Mesendoderm (in vitro differentiated cells): ENCODE measurements around the gene MROH2B. TPM values are rescaled to one million over a fixed set of nuclear protein-coding genes. Genes with fewer than 3 reads are reported as not detected.

Experiments
- DNase-seq: peaks from one replicate; pipeline ENCODE4 v3.0.0; 2013
- H2AK5ac ChIP-seq: 2 replicates; pipeline ENCODE4 v1.6.1; 2013; ENCODE audit warnings: low read length, inconsistent platforms
- H2BK120ac ChIP-seq: 2 replicates; pipeline ENCODE4 v1.6.1; 2013; ENCODE audit warnings: low read depth, mild to moderate bottlenecking, low read length, moderate library complexity, mixed read lengths
- H2BK15ac ChIP-seq: replicated peaks from 2 replicates; pipeline ENCODE4 v1.6.1; 2013; ENCODE audit warnings: low read depth, mild to moderate bottlenecking, moderate library complexity
- H2BK5ac ChIP-seq: 2 replicates; pipeline ENCODE4 v1.6.1; 2013; ENCODE audit warnings: low read length, inconsistent platforms
- H3K18ac ChIP-seq: 2 replicates; pipeline ENCODE4 v1.6.1; 2013; ENCODE audit warnings: mild to moderate bottlenecking, low read length, mixed read lengths
- H3K23ac ChIP-seq: one replicate; pipeline ENCODE4 v1.6.1; 2013; ENCODE audit warnings: low read length
- H3K27ac ChIP-seq: 2 replicates; pipeline ENCODE4 v1.5.1; 2013; ENCODE audit warnings: low read depth, mild to moderate bottlenecking, inconsistent platforms, low read length, moderate library complexity
- H3K27me3 ChIP-seq: 2 replicates; pipeline ENCODE4 v1.6.1; 2013; ENCODE audit warnings: low read length, control low read depth, mild to moderate bottlenecking, inconsistent platforms; ENCODE audit not compliant: insufficient read depth, poor library complexity
- H3K36me3 ChIP-seq: 2 replicates; pipeline ENCODE4 v1.6.1; 2013; ENCODE audit warnings: low read length, inconsistent platforms; ENCODE audit not compliant: control insufficient read depth, insufficient read depth
- H3K4ac ChIP-seq: one replicate; pipeline ENCODE4 v1.6.1; 2013; ENCODE audit warnings: low read depth, mild to moderate bottlenecking, low read length, moderate library complexity
- H3K4me1 ChIP-seq: 2 replicates; pipeline ENCODE4 v1.6.1; 2013; ENCODE audit warnings: low read depth, low read length, inconsistent platforms; ENCODE audit not compliant: control insufficient read depth
- H3K4me2 ChIP-seq: 2 replicates; pipeline ENCODE4 v1.6.1; 2013; ENCODE audit warnings: low read length
- H3K4me3 ChIP-seq: 2 replicates; pipeline ENCODE4 v1.5.1; 2013; ENCODE audit warnings: mild to moderate bottlenecking, low read length
- H3K56ac ChIP-seq: one replicate; pipeline ENCODE4 v1.6.1; 2013; ENCODE audit warnings: low read length
- H3K79me1 ChIP-seq: 2 replicates; pipeline ENCODE4 v1.6.1; 2013; ENCODE audit warnings: low read length, inconsistent platforms
- H3K79me2 ChIP-seq: 2 replicates; pipeline ENCODE4 v1.6.1; 2013; ENCODE audit warnings: mild to moderate bottlenecking, low read length; ENCODE audit not compliant: control insufficient read depth, insufficient read depth
- H3K9ac ChIP-seq: 2 replicates; pipeline ENCODE4 v1.6.1; 2013; ENCODE audit warnings: low read length, inconsistent platforms
- H4K5ac ChIP-seq: one replicate; pipeline ENCODE4 v1.6.1; 2013; ENCODE audit warnings: low read length
- H4K8ac ChIP-seq: one replicate; pipeline ENCODE4 v1.6.1; 2013; ENCODE audit warnings: low read depth, mild to moderate bottlenecking, control low read depth, low read length, moderate library complexity
- WGBS: extraction: QIAGEN DNeasy Blood & Tissue Kit; methylation state at CpG from one replicate; pipeline ENCODE4 v1.1.7; 2013; ENCODE audit warnings: low lambda C conversion rate, missing lambda C conversion rate; ENCODE audit not compliant: insufficient coverage; ENCODE audit errors: extremely low coverage; 5-methylcytosine and 5-hydroxymethylcytosine counted together
- polyA plus RNA-seq, 2 experiments: library from polyadenylated mRNA; stranded (reverse); fragments of 200-250 nt; gene quantifications; one replicate each; pipeline ENCODE4 v1.2.3, GENCODE V29; 2013

The MROH2B gene
- polyA plus RNA-seq (2013, experiment 1 of 2) = not detected
- polyA plus RNA-seq (2013, experiment 2 of 2) = not detected

GRCh38 chr5:41071242-41071641 lies at the start of gene MROH2B:
Gene MROH2B (minus strand): TSS chr5:41071342. CDS start chr5:41070852, 490 bp downstream.
- no peak within 1 kb of the TSS for H3K27ac ChIP-seq
- H3K36me3 ChIP-seq = no peaks in the 10 kb centered on the region
- H3K4ac ChIP-seq = no peak within 1 kb of the TSS
- H3K23ac ChIP-seq = no peak within 1 kb of the TSS
- no peak within 1 kb of the TSS for H2BK5ac ChIP-seq
- no peak within 1 kb of the TSS for H2AK5ac ChIP-seq
- no peak within 1 kb of the TSS for H3K56ac ChIP-seq
- H3K4me3 ChIP-seq = no peak within 1 kb of the TSS
- no CpG with 5 or more reads among the region's 1 CpG for WGBS
- no peak within 1 kb of the TSS for H3K18ac ChIP-seq
- H3K9ac ChIP-seq = no peak within 1 kb of the TSS
- no peaks in the 10 kb centered on the region for H3K79me2 ChIP-seq
- H3K4me2 ChIP-seq = no peak within 1 kb of the TSS
- no peak within 1 kb of the TSS for H2BK15ac ChIP-seq
- no peaks in the 10 kb centered on the region for H3K4me1 ChIP-seq
- no peak within 1 kb of the TSS for H4K5ac ChIP-seq
- no peak within 1 kb of the TSS for H4K8ac ChIP-seq
- H3K79me1 ChIP-seq = no peaks in the 10 kb centered on the region
- H3K27me3 ChIP-seq = no peaks in the 10 kb centered on the region
- H2BK120ac ChIP-seq = no peak within 1 kb of the TSS
- DNase-seq = no peak

DNA sequence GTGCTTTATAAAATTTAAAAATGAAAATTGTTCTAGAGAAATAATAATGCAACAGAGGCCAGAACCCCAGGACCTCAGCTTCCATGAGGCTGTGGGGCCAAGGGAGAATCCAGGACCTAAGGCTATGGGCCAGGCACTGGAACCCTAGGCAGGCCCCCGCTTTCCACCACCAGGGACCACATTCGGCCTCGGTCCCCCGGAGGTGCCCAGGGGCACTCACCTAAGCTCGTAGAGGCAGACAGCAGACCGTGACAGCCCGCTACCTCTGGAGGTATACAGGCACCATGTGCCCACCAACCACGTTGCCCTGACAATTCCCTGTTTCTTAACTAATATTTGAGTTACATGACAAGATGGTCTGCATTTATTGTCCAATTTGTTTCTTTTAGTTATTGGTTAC lies 49.5 kb upstream of the MROH2B start:
- H3K4me2 ChIP-seq = no peak overlapping the region
- H3K79me1 ChIP-seq = no peaks in the 10 kb centered on the region
- H2BK15ac ChIP-seq = no peak overlapping the region
- no peak overlapping the region for H3K4me3 ChIP-seq
- H4K8ac ChIP-seq = no peak overlapping the region
- no peak overlapping the region for H3K56ac ChIP-seq
- WGBS = no CpG with 5 or more reads among the region's 8 CpGs
- no peak overlapping the region for H2BK5ac ChIP-seq
- H3K27me3 ChIP-seq = no peaks in the 10 kb centered on the region
- no peak overlapping the region for H2AK5ac ChIP-seq
- H3K4ac ChIP-seq = no peak overlapping the region
- no peaks in the 10 kb centered on the region for H3K36me3 ChIP-seq
- no peak overlapping the region for H3K23ac ChIP-seq
- no peak overlapping the region for H3K18ac ChIP-seq
- no peak overlapping the region for H4K5ac ChIP-seq
- H3K79me2 ChIP-seq = no peaks in the 10 kb centered on the region
- H3K4me1 ChIP-seq = no peaks in the 10 kb centered on the region
- no peak overlapping the region for H2BK120ac ChIP-seq
- H3K27ac ChIP-seq = no peak overlapping the region
- DNase-seq = no peak
- H3K9ac ChIP-seq = no peak overlapping the region

DNA sequence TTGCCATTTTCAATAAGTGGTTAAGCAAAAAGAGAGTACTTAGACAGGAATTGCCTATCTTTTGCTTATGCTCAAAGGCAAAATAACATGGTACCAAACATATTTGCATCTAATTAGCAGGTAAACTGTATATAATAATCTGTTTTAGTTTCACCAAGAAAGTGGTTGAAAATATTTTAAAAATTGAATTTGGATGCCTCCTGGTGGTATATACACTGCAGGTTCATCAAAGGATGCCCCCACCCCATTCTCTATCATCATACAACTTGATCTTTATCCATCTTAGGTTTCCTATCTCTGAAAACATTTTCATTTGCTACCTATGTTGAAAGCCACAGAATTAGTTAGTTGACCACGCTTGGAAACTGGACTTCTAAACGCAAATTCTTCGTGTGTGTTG lies 47.0 kb upstream of the MROH2B start:
- Histone ChIP-seq H3K4me3 (no peak overlapping the region), H3K79me1 (no peaks in the 10 kb centered on the region), H2BK15ac (no peak overlapping the region), H2BK5ac (no peak overlapping the region), H3K79me2 (no peaks in the 10 kb centered on the region), H3K27me3 (no peaks in the 10 kb centered on the region), H4K8ac (no peak overlapping the region), H3K4me1 (no peaks in the 10 kb centered on the region), H3K4ac (no peak overlapping the region), H2AK5ac (no peak overlapping the region), H3K9ac (no peak overlapping the region), H4K5ac (no peak overlapping the region), H3K4me2 (no peak overlapping the region), H3K56ac (no peak overlapping the region), H2BK120ac (no peak overlapping the region), H3K23ac (no peak overlapping the region), H3K27ac (no peak overlapping the region), H3K18ac (no peak overlapping the region), H3K36me3 (no peaks in the 10 kb centered on the region)
- DNase-seq = no peak
- no CpG with 5 or more reads among the region's 3 CpGs for WGBS

DNA sequence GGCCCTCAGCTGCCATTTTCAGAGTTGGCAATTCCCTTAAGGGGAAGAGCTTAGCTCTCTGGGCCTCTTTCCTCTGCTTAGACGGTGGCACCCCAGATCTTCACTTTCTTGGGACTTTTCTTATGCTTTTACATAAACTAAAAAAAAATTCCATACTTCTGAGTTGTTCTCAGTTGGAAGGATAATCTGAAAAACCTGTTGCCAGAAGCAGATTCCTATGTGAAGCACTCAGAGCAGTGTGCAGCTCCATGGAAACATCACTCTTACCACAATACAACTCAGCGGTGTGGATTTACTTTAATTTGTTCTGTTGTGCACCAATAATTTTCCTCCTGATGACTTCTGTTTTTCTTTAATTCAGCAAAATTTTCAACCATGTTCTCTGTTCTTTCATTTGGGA lies 44.1 kb upstream of the MROH2B start:
- no peak overlapping the region for H3K4me3 ChIP-seq

DNA sequence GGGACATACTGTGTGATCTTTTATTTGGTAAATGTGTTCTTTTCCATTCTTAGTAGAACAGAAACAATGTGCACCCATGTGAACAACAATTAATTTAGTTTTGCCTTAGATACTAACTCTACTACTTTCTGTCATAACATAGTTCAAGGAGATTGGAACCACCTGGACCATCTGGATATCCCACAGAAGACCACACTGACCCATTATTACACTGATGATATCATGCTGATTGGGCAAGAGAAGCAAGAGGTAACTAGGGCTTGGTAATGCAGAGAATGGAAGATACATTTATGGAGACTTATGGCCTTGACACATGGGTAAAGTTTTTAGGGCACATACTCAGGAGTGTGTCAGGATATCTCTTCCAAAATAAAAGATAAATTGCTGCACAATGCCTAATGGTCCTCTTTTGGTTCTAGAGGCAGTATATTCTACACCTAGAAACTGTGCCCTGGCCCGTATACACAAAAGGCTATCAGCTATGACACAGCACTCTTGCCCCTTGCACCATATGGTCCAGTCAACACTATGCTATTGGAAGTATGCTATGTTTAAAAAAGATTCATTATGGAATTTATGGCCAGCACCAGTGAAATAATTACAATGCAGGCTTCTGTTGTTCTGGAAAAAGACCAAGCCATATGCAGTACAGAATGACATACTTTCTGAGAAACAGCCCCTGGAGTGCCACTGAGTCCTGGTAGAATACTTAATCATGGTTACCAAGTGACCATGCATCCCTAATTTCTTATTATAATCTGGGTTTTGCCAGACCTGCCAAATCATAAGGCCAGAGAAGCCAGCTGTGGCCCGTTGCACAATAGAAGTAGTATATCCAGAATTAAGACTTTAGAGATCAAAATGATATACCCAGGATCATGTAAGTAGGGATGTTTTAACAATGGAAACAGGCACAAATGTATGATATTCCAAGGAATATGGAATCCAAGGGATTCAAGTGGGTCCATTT lies 41.6 kb upstream of the MROH2B start:
- H3K4ac ChIP-seq = no peak overlapping the region
- no peak overlapping the region for H2AK5ac ChIP-seq
- H2BK15ac ChIP-seq = no peak overlapping the region
- no peak overlapping the region for H3K4me2 ChIP-seq
- H3K79me2 ChIP-seq = no peaks in the 10 kb centered on the region
- no peak overlapping the region for H3K23ac ChIP-seq
- no peak overlapping the region for H4K5ac ChIP-seq
- whole genome bisulfite sequencing = no CpG with 5 or more reads among the region's 2 CpGs
- no peak for DNase-seq
- H3K18ac ChIP-seq = no peak overlapping the region
- H3K56ac ChIP-seq = no peak overlapping the region
- H4K8ac ChIP-seq = no peak overlapping the region
- H3K4me3 ChIP-seq = no peak overlapping the region
- H3K36me3 ChIP-seq = no peaks in the 10 kb centered on the region
- H2BK5ac ChIP-seq = no peak overlapping the region
- H3K27ac ChIP-seq = no peak overlapping the region
- H3K27me3 ChIP-seq = no peaks in the 10 kb centered on the region
- no peaks in the 10 kb centered on the region for H3K79me1 ChIP-seq
- H2BK120ac ChIP-seq = no peak overlapping the region
- H3K4me1 ChIP-seq = no peaks in the 10 kb centered on the region
- no peak overlapping the region for H3K9ac ChIP-seq

More for the DNA sequence above, 44.1 kb upstream of the MROH2B start:
- H3K79me1 ChIP-seq = no peaks in the 10 kb centered on the region
- no peak overlapping the region for H3K27ac ChIP-seq
- WGBS = no CpG with 5 or more reads among the region's 2 CpGs
- no peaks in the 10 kb centered on the region for H3K27me3 ChIP-seq
- no peak overlapping the region for H4K8ac ChIP-seq
- H2BK5ac ChIP-seq = no peak overlapping the region
- no peak overlapping the region for H3K23ac ChIP-seq
- no peaks in the 10 kb centered on the region for H3K4me1 ChIP-seq
- DNase-seq = no peak
- no peak overlapping the region for H2BK15ac ChIP-seq
- no peak overlapping the region for H3K18ac ChIP-seq
- no peak overlapping the region for H3K9ac ChIP-seq
- no peak overlapping the region for H2AK5ac ChIP-seq
- no peak overlapping the region for H3K4ac ChIP-seq
- no peak overlapping the region for H2BK120ac ChIP-seq
- no peak overlapping the region for H3K4me2 ChIP-seq
- H3K36me3 ChIP-seq = no peaks in the 10 kb centered on the region
- H3K56ac ChIP-seq = no peak overlapping the region
- no peaks in the 10 kb centered on the region for H3K79me2 ChIP-seq
- H4K5ac ChIP-seq = peak overlapping the region; percentile 65
